H1 (cell line): Measurements from ENCODE around the gene DCBLD2. TPM values are rescaled to one million over a fixed set of nuclear protein-coding genes. Genes with fewer than 3 reads are reported as not detected.

ENCODE experiments used
- CTCF ChIA-PET: fragments of 300-600 bp; sonication (Branson Sonifier 250); formaldehyde crosslinking; loops from one replicate; lab custom pipeline; 2021; ENCODE audit not compliant: partially characterized antibody; lab: Charles Lee
- POLR2A ChIA-PET: fragments of 300-600 bp; sonication (Branson Sonifier 250); formaldehyde crosslinking; loops from one replicate; lab custom pipeline; 2021; ENCODE audit warnings: inconsistent platforms; ENCODE audit not compliant: partially characterized antibody; lab: Charles Lee
- DNase-seq, 2 experiments: peaks; one replicate each; pipeline versions ENCODE4 v3.0.0 to v3.0.0-alpha.2; 2010 to 2022; ENCODE audit warnings: low spot score in 2 of 2, low read depth in 1 of 2, mixed read lengths in 1 of 2
- FAIRE-seq: peaks from 2 replicates; lab custom pipeline; 2011; peaks lifted over from hg19 to GRCh38; lab: Jason Lieb, UNC
- H2AFZ ChIP-seq: 2 replicates; pipeline ENCODE4 v1.8.1; 2012; ENCODE audit warnings: low read length, inconsistent platforms
- H2AK5ac ChIP-seq: 2 replicates; pipeline ENCODE4 v1.6.1; 2013; ENCODE audit warnings: low read depth, low read length
- H2BK120ac ChIP-seq: replicated peaks from 2 replicates; pipeline ENCODE3; 2013; ENCODE audit warnings: low read depth, low read length, inconsistent platforms
- H2BK12ac ChIP-seq: 2 replicates; pipeline ENCODE4 v1.6.1; 2013; ENCODE audit warnings: low read depth, low read length
- H2BK15ac ChIP-seq: 2 replicates; pipeline ENCODE4 v1.6.1; 2013; ENCODE audit warnings: low read length
- H2BK20ac ChIP-seq: 2 replicates; pipeline ENCODE4 v1.6.1; 2013; ENCODE audit warnings: low read length
- H2BK5ac ChIP-seq: 2 replicates; pipeline ENCODE4 v1.6.1; 2013; ENCODE audit warnings: low read depth, low read length
- H3K14ac ChIP-seq: 2 replicates; pipeline ENCODE4 v1.6.1; 2013; ENCODE audit warnings: inconsistent platforms; ENCODE audit not compliant: insufficient read length
- H3K18ac ChIP-seq: 2 replicates; pipeline ENCODE4 v1.6.1; 2013; ENCODE audit warnings: low read length; ENCODE audit errors: extremely low read depth
- H3K23ac ChIP-seq: 2 replicates; pipeline ENCODE4 v1.6.1; 2013; ENCODE audit warnings: inconsistent platforms; ENCODE audit not compliant: insufficient read length
- H3K23me2 ChIP-seq: 2 replicates; pipeline ENCODE4 v1.6.1; 2013; ENCODE audit warnings: low read depth, low read length
- H3K27ac ChIP-seq: 2 replicates; pipeline ENCODE4 v1.6.1; 2011; ENCODE audit warnings: low read depth, low read length, inconsistent platforms
- H3K27me3 ChIP-seq, 4 experiments: replicated peaks in 1 of 4; 1 replicate in 1 of 4; 2 replicates in 3 of 4; pipeline versions ENCODE4 v1.6.1 to v1.8.1; 2011 to 2013; ENCODE audit warnings: low read length in 3 of 4, mild to moderate bottlenecking in 3 of 4, inconsistent platforms in 2 of 4, mixed read lengths in 2 of 4, moderate library complexity in 1 of 4; ENCODE audit not compliant: control insufficient read depth in 3 of 4, insufficient read depth in 3 of 4; ENCODE audit errors: extremely low read depth in 1 of 4
- H3K36me3 ChIP-seq, 4 experiments: 2 replicates each; pipeline versions ENCODE4 v1.6.1 to v1.8.1; 2011 to 2013; ENCODE audit warnings: mild to moderate bottlenecking in 4 of 4, low read length in 3 of 4, moderate library complexity in 2 of 4, control low read depth in 1 of 4, inconsistent platforms in 1 of 4; ENCODE audit not compliant: insufficient read depth in 4 of 4, control insufficient read depth in 2 of 4
- H3K4ac ChIP-seq: replicated peaks from 2 replicates; pipeline ENCODE3; 2013; ENCODE audit warnings: low read length, low read depth, mixed read lengths, inconsistent platforms; ENCODE audit not compliant: insufficient read length
- H3K4me1 ChIP-seq, 4 experiments: replicated peaks in 1 of 4; 1 replicate in 1 of 4; 2 replicates in 3 of 4; pipeline versions ENCODE4 v1.6.1 to v1.8.1; 2011 to 2013; ENCODE audit warnings: low read length in 3 of 4, inconsistent platforms in 2 of 4, mixed read lengths in 1 of 4; ENCODE audit not compliant: insufficient read depth in 4 of 4, control insufficient read depth in 3 of 4
- H3K4me2 ChIP-seq, 2 experiments: 2 replicates each; pipeline versions ENCODE4 v1.6.1 to v1.8.1; 2011 to 2013; ENCODE audit warnings: low read depth in 2 of 2, low read length in 2 of 2, control low read depth in 1 of 2, inconsistent platforms in 1 of 2, mild to moderate bottlenecking in 1 of 2; ENCODE audit not compliant: insufficient read depth in 1 of 2
- H3K4me3 ChIP-seq, 4 experiments: fragments of 200-600, 300-600 bp in 1 of 4; sonication (generic), shearing (Covaris generic), sonication (Bioruptor Twin) in 1 of 4; 2 replicates each; pipeline versions ENCODE4 v1.5.1 to v1.8.1; 2011 to 2016; ENCODE audit warnings: low read length in 4 of 4, low read depth in 3 of 4, control low read depth in 2 of 4, inconsistent platforms in 2 of 4, mild to moderate bottlenecking in 2 of 4, mixed read lengths in 1 of 4, moderate library complexity in 1 of 4; ENCODE audit not compliant: insufficient read depth in 2 of 4; ENCODE audit errors: extremely low read depth in 1 of 4
- H3K56ac ChIP-seq: replicated peaks from 2 replicates; pipeline ENCODE3; 2013; ENCODE audit warnings: low read depth, mild to moderate bottlenecking, mixed read lengths, low read length, inconsistent platforms; ENCODE audit not compliant: insufficient read length
- H3K79me1 ChIP-seq: 2 replicates; pipeline ENCODE4 v1.6.1; 2013; ENCODE audit warnings: low read depth, low read length, control low read depth
- H3K79me2 ChIP-seq, 2 experiments: 2 replicates each; pipeline versions ENCODE4 v1.6.1 to v1.8.1; 2012 to 2013; ENCODE audit warnings: low read length in 2 of 2, mild to moderate bottlenecking in 2 of 2, inconsistent platforms in 1 of 2; ENCODE audit not compliant: insufficient read depth in 2 of 2, control insufficient read depth in 1 of 2
- H3K9ac ChIP-seq, 4 experiments: replicated peaks in 1 of 4; 1 replicate in 1 of 4; 2 replicates in 3 of 4; pipeline versions ENCODE4 v1.6.1 to v1.8.1; 2011 to 2013; ENCODE audit warnings: low read depth in 3 of 4, low read length in 3 of 4, control low read depth in 2 of 4, mild to moderate bottlenecking in 2 of 4, moderate library complexity in 2 of 4, inconsistent platforms in 1 of 4; ENCODE audit errors: extremely low read depth in 1 of 4
- H3K9me3 ChIP-seq, 2 experiments: 2 replicates each; pipeline versions ENCODE4 v1.6.1 to v1.8.1; 2012 to 2013; ENCODE audit warnings: mild to moderate bottlenecking in 2 of 2, moderate library complexity in 2 of 2, control low read depth in 1 of 2, inconsistent platforms in 1 of 2, low read depth in 1 of 2, low read length in 1 of 2, mixed read lengths in 1 of 2; ENCODE audit not compliant: insufficient read depth in 2 of 2
- H4K20me1 ChIP-seq, 2 experiments: replicated peaks in 1 of 2; 2 replicates each; pipeline versions ENCODE3 to v1.8.1; 2011 to 2013; ENCODE audit warnings: inconsistent platforms in 2 of 2, low read length in 2 of 2, mild to moderate bottlenecking in 1 of 2; ENCODE audit not compliant: insufficient read depth in 2 of 2, control insufficient read depth in 1 of 2
- H4K5ac ChIP-seq: 2 replicates; pipeline ENCODE4 v1.6.1; 2013; ENCODE audit warnings: low read length, low read depth, mixed read lengths, inconsistent platforms; ENCODE audit not compliant: insufficient read length
- H4K8ac ChIP-seq: 2 replicates; pipeline ENCODE4 v1.8.0; 2013; ENCODE audit warnings: mild to moderate bottlenecking, moderate library complexity, low read length, inconsistent platforms; ENCODE audit not compliant: insufficient read depth; ENCODE audit errors: extremely low read depth
- H4K91ac ChIP-seq: replicated peaks from 2 replicates; pipeline ENCODE3; 2013; ENCODE audit warnings: low read length, mixed read lengths, inconsistent platforms; ENCODE audit not compliant: insufficient read length
- CBX5 ChIP-seq: fragments of 300-800, 300-1000 bp; sonication (generic); IDR thresholded peaks from 2 replicates; pipeline ENCODE4 v1.7.1; 2016; ENCODE audit warnings: antibody characterized with exemption, low read length, low read depth
- CHD1 ChIP-seq: IDR thresholded peaks from 2 replicates; pipeline ENCODE4 v1.6.1; 2012; ENCODE audit warnings: low read depth, low read length, improper control_type of control experiment
- KDM4A ChIP-seq: IDR thresholded peaks from one replicate; pipeline ENCODE4 v1.7.1; 2012; ENCODE audit warnings: low read depth, mild to moderate bottlenecking, moderate library complexity, low read length, inconsistent platforms; ENCODE audit not compliant: severe bottlenecking
- KDM5A ChIP-seq: fragments of 200-600 bp; IDR thresholded peaks from 2 replicates; pipeline ENCODE4 v1.7.1; 2012; ENCODE audit warnings: mild to moderate bottlenecking, low read length, inconsistent platforms, mixed read lengths
- RFX5 ChIP-seq: IDR thresholded peaks from 2 replicates; pipeline ENCODE4 v1.6.1; 2011; ENCODE audit warnings: low read depth, low read length, improper control_type of control experiment, borderline replicate concordance
- RXRA ChIP-seq: IDR thresholded peaks from 2 replicates; pipeline ENCODE4 v1.6.1; 2011; ENCODE audit warnings: low read depth, mild to moderate bottlenecking, low read length, moderate library complexity; ENCODE audit not compliant: insufficient read depth
- SIN3A ChIP-seq, 2 experiments: IDR thresholded peaks in 1 of 2; conservative IDR thresholded peaks in 1 of 2; 2 replicates each; pipeline ENCODE4 v1.6.1; 2011 to 2012; ENCODE audit warnings: low read length in 2 of 2, improper control_type of control experiment in 1 of 2, low read depth in 1 of 2, mild to moderate bottlenecking in 1 of 2
- TAF7 ChIP-seq: optimal IDR thresholded peaks from 2 replicates; pipeline ENCODE3; 2011; ENCODE audit warnings: low read depth, mild to moderate bottlenecking, inconsistent platforms, low read length, moderate library complexity, borderline replicate concordance
- TBP ChIP-seq: IDR thresholded peaks from 2 replicates; pipeline ENCODE4 v1.6.1; 2011; ENCODE audit warnings: low read depth, low read length, improper control_type of control experiment
- ZNF274 ChIP-seq: IDR thresholded peaks from 2 replicates; pipeline ENCODE4 v1.7.0; 2012; ENCODE audit warnings: low read length, borderline replicate concordance; ENCODE audit errors: extremely low read depth
- WGBS, 2 experiments: shearing (Covaris generic) in 1 of 2; methylation state at CpG; one replicate each; pipeline versions ENCODE4 v1.1.6 to v1.1.7; 2013 to 2015; ENCODE audit warnings: low lambda C conversion rate in 2 of 2, mixed read lengths in 2 of 2, inconsistent platforms in 1 of 2, low coverage in 1 of 2, missing lambda C conversion rate in 1 of 2; ENCODE audit not compliant: insufficient replicate concordance in 2 of 2, insufficient coverage in 1 of 2, insufficient read length in 1 of 2; ENCODE audit errors: extremely low coverage in 1 of 2, missing lambda C conversion rate in 1 of 2; 5-methylcytosine and 5-hydroxymethylcytosine counted together
- polyA plus RNA-seq, 7 experiments: library from polyadenylated mRNA; depleted of rRNA in 3 of 7; stranded (reverse) in 5 of 7; unstranded in 2 of 7; fragments of >200 nt in 5 of 7; fragments of 200-250 nt in 2 of 7; gene quantifications; 1 replicate in 5 of 7; 2 replicates in 1 of 7; 4 replicates in 1 of 7; pipeline versions ENCODE4 v1.2.1 to v1.2.3, GENCODE V29; 2011 to 2013; ENCODE audit warnings: missing spikeins in 2 of 7, mixed read lengths in 2 of 7
- total RNA-seq: library from RNA; stranded (reverse); fragmentation: NEBNext Ultra II Directional; extraction: Animal tissue kit (Norgen Biotek cat#: 25700); gene quantifications from 2 replicates; pipeline ENCODE4 v1.2.1, GENCODE V29; 2021
- TF ChIP-seq, protein P1 (sequence below): IDR thresholded peaks from 2 replicates; pipeline ENCODE4 v1.6.1; 2012; ENCODE audit warnings: low read length, inconsistent platforms

The DCBLD2 gene
- total and polyA plus RNA-seq, 2 of the 8 experiments (the other 6 are each of a cell fraction or from before 2014, with no cell fraction given), result 19.6 to 63.8 TPM

DNA sequence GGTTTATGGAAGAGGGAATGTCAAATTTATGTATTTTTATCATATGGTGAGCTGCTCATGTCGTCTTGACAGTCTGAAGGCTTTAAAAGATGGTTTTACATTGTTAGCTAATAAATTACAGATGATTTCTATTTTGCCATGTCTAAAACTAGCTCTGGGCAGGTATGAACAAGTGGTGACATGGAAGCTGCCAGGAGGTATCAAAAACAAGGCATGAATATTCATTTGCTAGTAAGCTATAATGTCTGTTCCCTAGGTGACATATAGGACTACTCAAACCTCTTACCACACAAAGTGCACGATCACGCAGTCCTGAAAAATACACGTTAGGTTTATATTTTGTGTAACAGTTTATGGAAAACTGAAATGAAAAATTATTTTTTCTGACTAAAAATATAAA, 103.6 kb downstream of the DCBLD2 start:
- no peak overlapping the region for H3K18ac ChIP-seq
- H2AFZ ChIP-seq, result no peak overlapping the region
- H2BK12ac ChIP-seq, result no peak overlapping the region
- no peak overlapping the region for H4K91ac ChIP-seq
- no peak overlapping the region for H4K8ac ChIP-seq
- no peaks in the 10 kb centered on the region for H3K27me3 ChIP-seq
- H3K79me1 ChIP-seq, result no peaks in the 10 kb centered on the region
- no peak overlapping the region for H3K4me3 ChIP-seq
- H3K27ac ChIP-seq, result no peak overlapping the region
- no peaks in the 10 kb centered on the region for H3K23me2 ChIP-seq
- ChIA-PET CTCF (interaction anchor here (1.0 to 1.6 kb wide), 4 partner anchors 95 to 202 kb away, joined by 3 to 5 read pairs (median 4); no protein-coding TSS in a partner anchor), POLR2A (no interaction called here)
- peaks cover 3 to 25% (median 6%) of the 10 kb centered on the region in 4 experiments for H3K36me3 ChIP-seq
- FAIRE-seq (no peak), DNase-seq (no peak)
- no peaks in the 10 kb centered on the region for H3K4me1 ChIP-seq
- no peak overlapping the region for H3K4ac ChIP-seq
- no peak overlapping the region for H3K14ac ChIP-seq
- TF ChIP-seq RXRA (no peak), ZNF274 (no peak), CHD1 (no peak), KDM5A (no peak), SIN3A (conservative IDR thresholded peaks at IDR 0.05 in 1 of 2, IDR thresholded peaks at IDR 0.05 in 1 of 2; ENCODE audit: low read depth in 1 of 2, low read length in 2 of 2) (no peak), KDM4A (no peak), RFX5 (no peak), TAF7 (no peak), TBP (no peak), CBX5 (no peak)
- TF ChIP-seq, protein P1, sequence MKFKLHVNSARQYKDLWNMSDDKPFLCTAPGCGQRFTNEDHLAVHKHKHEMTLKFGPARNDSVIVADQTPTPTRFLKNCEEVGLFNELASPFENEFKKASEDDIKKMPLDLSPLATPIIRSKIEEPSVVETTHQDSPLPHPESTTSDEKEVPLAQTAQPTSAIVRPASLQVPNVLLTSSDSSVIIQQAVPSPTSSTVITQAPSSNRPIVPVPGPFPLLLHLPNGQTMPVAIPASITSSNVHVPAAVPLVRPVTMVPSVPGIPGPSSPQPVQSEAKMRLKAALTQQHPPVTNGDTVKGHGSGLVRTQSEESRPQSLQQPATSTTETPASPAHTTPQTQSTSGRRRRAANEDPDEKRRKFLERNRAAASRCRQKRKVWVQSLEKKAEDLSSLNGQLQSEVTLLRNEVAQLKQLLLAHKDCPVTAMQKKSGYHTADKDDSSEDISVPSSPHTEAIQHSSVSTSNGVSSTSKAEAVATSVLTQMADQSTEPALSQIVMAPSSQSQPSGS, result no peak
- no peaks in the 10 kb centered on the region for H3K9me3 ChIP-seq
- H2AK5ac ChIP-seq, result no peak overlapping the region
- no peak overlapping the region for H2BK5ac ChIP-seq
- no peak overlapping the region for H3K23ac ChIP-seq
- no peak overlapping the region for H2BK15ac ChIP-seq
- H4K20me1 ChIP-seq, result peaks cover 0 to 1% of the 10 kb centered on the region in 2 experiments
- WGBS, 2 experiments, result 85% methylated on average over 4 of the region's 4 CpGs; no CpG with 5 or more reads in 1 of the 2 experiments
- no peak overlapping the region for H4K5ac ChIP-seq
- no peak overlapping the region for H3K4me2 ChIP-seq
- no peak overlapping the region for H3K9ac ChIP-seq
- no peak overlapping the region for H3K56ac ChIP-seq
- no peak overlapping the region for H2BK120ac ChIP-seq
- H3K79me2 ChIP-seq, result no peaks in the 10 kb centered on the region
- no peak overlapping the region for H2BK20ac ChIP-seq
